GM10266 (cell line): ENCODE data around the gene FDXR.
A peak's percentile ranks its signal among the peaks of the same experiment; 100 is the strongest.
"Not testable (repeated sequence)": the region's sequence is repeated elsewhere in the genome, so short reads cannot be mapped to it uniquely, and the experiment has no call there.

Experiments
- DNase-seq: peaks from one replicate; pipeline ENCODE4 v3.0.0; 2012; ENCODE audit errors: extremely low spot score
- CTCF ChIP-seq: IDR thresholded peaks from 2 replicates; pipeline ENCODE4 v1.5.1; 2012; ENCODE audit warnings: mild to moderate bottlenecking, low read depth; ENCODE audit not compliant: control insufficient read depth, insufficient read depth; ENCODE audit errors: missing control alignments

FDXR gene

GRCh38 chr17:74875155-74875976, 2.6 kb upstream of the FDXR start:
- no peak for TF ChIP-seq CTCF
- DNase-seq, result no peak

- TF ChIP-seq CTCF, result no peak
- DNase-seq, result no peak
Observed at GRCh38 chr17:74874615-74875037, 1.8 kb upstream of the FDXR start.

- DNase-seq, result no peak
- no peak for TF ChIP-seq CTCF
Observed at GRCh38 chr17:74873874-74874614, 1.2 kb upstream of the FDXR start.

- DNase-seq, result peak; percentile 100
- no peak for TF ChIP-seq CTCF
Observed at GRCh38 chr17:74873037-74873873, 461 bp upstream of the FDXR start.

GRCh38 chr17:74871356-74872076, 1.3 kb downstream of the FDXR start:
- no peak for TF ChIP-seq CTCF
- no peak for DNase-seq

GRCh38 chr17:74870512-74870911, 2.3 kb downstream of the FDXR start:
- TF ChIP-seq CTCF, result no peak
- DNase-seq, result no peak

- DNase-seq, result not testable (repeated sequence)
Observed at GRCh38 chr17:74870028-74870427, 2.8 kb downstream of the FDXR start.
